Testis (tissue), 2 donors: Measurements from ENCODE around the gene ASIC1.

Experiments
- CTCF ChIP-seq, 3 experiments: fragments of 450-650 bp in 2 of 3; fragments of 200-600 bp in 1 of 3; sonication (generic) in 1 of 3; IDR thresholded peaks; one replicate each; pipeline ENCODE4 v1.5.1; 2016 to 2019; ENCODE audit warnings: antibody characterized with exemption in 3 of 3, mild to moderate bottlenecking in 2 of 3, moderate library complexity in 1 of 3
- POLR2A ChIP-seq: fragments of 450-650 bp; IDR thresholded peaks from one replicate; pipeline ENCODE4 v1.6.1; 2017; ENCODE audit warnings: antibody characterized with exemption, mild to moderate bottlenecking, moderate library complexity

- TF ChIP-seq CTCF (IDR thresholded peaks at IDR 0.05): no peak
- TF ChIP-seq POLR2A: no peak
Observed at GRCh38 chr12:50052544-50052943, 4.9 kb upstream of the ASIC1 start.
